Activated CD8-positive, alpha-beta T cell treated with anti-CD3 and anti-CD28 coated beads, Interleukin-2, amount 10 ng/mL, durations not matched to agents 7 days and 5 days (primary cell): ENCODE measurements around the gene HTR3A. TPM values are rescaled to one million over a fixed set of nuclear protein-coding genes. Genes with fewer than 3 reads are reported as not detected.
"Not testable (repeated sequence)": the region's sequence is repeated elsewhere in the genome, so short reads cannot be mapped to it uniquely, and the experiment has no call there.

ENCODE experiments used
- ATAC-seq: fragments of 150-1000 bp; cut with Tn5 transposase; one replicate; pipeline ENCODE4 v1.10.0; 2021; ENCODE audit warnings: moderate library complexity
- CTCF ChIA-PET: fragments of 350-600 bp; sonication (Branson Sonifier 250); formaldehyde crosslinking; loops from one replicate; lab custom pipeline; 2021; ENCODE audit warnings: antibody characterized with exemption; lab: Charles Lee
- POLR2A ChIA-PET: fragments of 350-600 bp; sonication (Branson Sonifier 250); formaldehyde crosslinking; loops from one replicate; lab custom pipeline; 2021; ENCODE audit warnings: antibody characterized with exemption; lab: Charles Lee
- DNase-seq: peaks from one replicate; pipeline ENCODE4 v3.0.0-alpha.2; 2020
- H3K27ac Mint-ChIP-seq: one replicate; pipeline ENCODE4 v1.8.0; 2021; ENCODE audit warnings: mild to moderate bottlenecking, mixed read lengths
- H3K27me3 Mint-ChIP-seq: one replicate; pipeline ENCODE4 v1.8.0; 2021; ENCODE audit warnings: low read depth, mixed read lengths
- H3K36me3 Mint-ChIP-seq: one replicate; pipeline ENCODE4 v1.8.0; 2021; ENCODE audit warnings: low read depth, mixed read lengths
- H3K4me1 Mint-ChIP-seq: one replicate; pipeline ENCODE4 v1.8.0; 2021; ENCODE audit warnings: low read depth, mixed read lengths
- H3K4me3 Mint-ChIP-seq: one replicate; pipeline ENCODE4 v1.8.0; 2021; ENCODE audit warnings: mild to moderate bottlenecking, mixed read lengths
- H3K9me3 Mint-ChIP-seq: one replicate; pipeline ENCODE4 v1.8.0; 2022; ENCODE audit warnings: mixed read lengths; ENCODE audit not compliant: insufficient read depth
- total RNA-seq, 2 experiments: library from RNA; stranded (reverse); gene quantifications; one replicate each; pipeline ENCODE4 v1.2.3, GENCODE V29; 2021

Gene HTR3A
- not detected for total RNA-seq

- POLR2A ChIA-PET: no interaction called here
- CTCF ChIA-PET: interaction anchor here (1.0 to 1.1 kb wide), 2 partner anchors 78 to 288 kb away, joined by 3 read pairs; no protein-coding TSS in a partner anchor
- Mint-ChIP-seq H3K36me3 (no peaks in the 10 kb centered on the region), H3K4me1 (peaks cover 10% of the 10 kb centered on the region), H3K27me3 (peaks cover 2% of the 10 kb centered on the region), H3K9me3 (no peaks in the 10 kb centered on the region), H3K4me3 (no peak within 1 kb of the TSS), H3K27ac (no peak within 1 kb of the TSS)
- DNase-seq (no peak), ATAC-seq (no peak)
These were observed at the start of gene HTR3A for GRCh38 chr11:113974741-113975470. Gene HTR3A (plus strand): TSS chr11:113975108. CDS start chr11:113975326, 218 bp downstream.

DNA sequence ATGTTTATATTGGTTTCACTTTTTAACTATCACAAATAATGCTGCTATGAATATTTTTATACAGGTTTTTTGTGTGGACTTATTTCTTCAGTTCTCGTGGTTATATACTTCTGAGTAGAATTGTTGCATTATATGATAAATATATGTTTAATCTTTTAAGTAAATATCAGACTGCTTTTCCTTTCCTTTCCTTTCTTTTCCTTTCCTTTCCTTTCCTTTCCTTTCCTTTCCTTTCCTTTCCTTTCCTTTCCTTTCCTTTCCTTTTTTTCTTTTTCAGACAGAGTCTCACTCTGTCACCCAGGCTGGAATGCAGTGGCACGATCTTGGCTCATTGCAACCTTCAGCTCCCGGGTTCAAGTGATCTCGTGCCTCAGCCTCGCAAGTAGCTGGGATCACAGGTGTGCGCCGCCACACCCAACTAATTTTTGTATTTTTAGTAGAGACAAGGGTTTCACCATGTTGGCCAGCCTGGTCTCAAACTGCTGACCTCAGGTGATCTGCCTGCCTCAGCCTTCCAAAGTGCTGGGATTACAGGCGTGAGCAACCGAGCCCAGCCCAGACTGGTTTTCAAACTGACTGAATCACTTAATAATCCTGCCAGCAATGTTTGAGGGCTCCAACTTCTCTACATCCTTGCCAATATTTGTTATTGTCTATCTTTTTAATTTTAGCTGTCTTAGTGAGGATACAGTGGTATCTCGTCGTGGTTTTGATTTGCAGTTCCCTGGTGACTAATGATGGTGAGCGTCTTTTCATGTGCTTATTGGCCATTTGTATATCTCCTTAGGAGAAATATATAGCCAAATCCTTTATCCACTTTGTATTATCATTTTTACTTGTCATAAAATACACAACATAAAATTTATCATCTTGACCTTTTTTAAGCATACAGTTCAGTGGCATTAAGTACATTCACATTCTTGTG, 48.4 kb upstream of the HTR3A start:
- H3K4me3 Mint-ChIP-seq: no peak overlapping the region
- POLR2A ChIA-PET: no interaction called here
- DNase-seq (no peak), ATAC-seq (no peak)
- no peaks in the 10 kb centered on the region for H3K9me3 Mint-ChIP-seq
- CTCF ChIA-PET: no interaction called here
- no peak overlapping the region for H3K27ac Mint-ChIP-seq
- H3K4me1 Mint-ChIP-seq: no peaks in the 10 kb centered on the region
- no peaks in the 10 kb centered on the region for H3K36me3 Mint-ChIP-seq
- H3K27me3 Mint-ChIP-seq: peaks cover 4% of the 10 kb centered on the region

DNA sequence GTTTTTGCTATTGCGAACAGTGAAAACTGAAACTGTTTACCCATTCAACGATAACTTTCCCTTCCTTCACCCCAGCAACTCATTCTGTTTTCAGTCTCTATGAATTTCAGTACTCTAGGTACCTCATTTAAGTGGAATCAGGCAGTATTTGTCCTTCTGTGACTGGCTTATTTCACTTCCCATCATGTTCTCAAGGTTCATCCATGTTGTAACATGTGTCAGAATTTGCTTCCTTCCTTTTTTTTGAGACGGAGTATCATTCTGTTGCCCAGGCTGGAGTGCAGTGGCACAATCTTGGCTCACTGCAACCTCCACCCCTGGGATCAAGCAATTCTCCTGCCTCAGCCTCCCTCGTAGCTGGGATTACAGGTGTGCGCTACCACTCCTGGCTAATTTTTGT, 46.6 kb upstream of the HTR3A start:
- ChIA-PET POLR2A (no interaction called here), CTCF (no interaction called here)
- DNase-seq: no peak
- Mint-ChIP-seq H3K36me3 (no peaks in the 10 kb centered on the region), H3K9me3 (no peaks in the 10 kb centered on the region), H3K27me3 (peaks cover 11% of the 10 kb centered on the region), H3K4me1 (no peaks in the 10 kb centered on the region), H3K4me3 (no peak overlapping the region), H3K27ac (no peak overlapping the region)
- no peak for ATAC-seq

GRCh38 chr11:113932788-113933187, 42.1 kb upstream of the HTR3A start:
- Mint-ChIP-seq H3K27ac (no peak overlapping the region), H3K4me1 (no peaks in the 10 kb centered on the region), H3K9me3 (no peaks in the 10 kb centered on the region), H3K4me3 (no peak overlapping the region), H3K27me3 (peaks cover 7% of the 10 kb centered on the region), H3K36me3 (no peaks in the 10 kb centered on the region)
- no peak for ATAC-seq
- CTCF ChIA-PET: no interaction called here
- DNase-seq: no peak
- POLR2A ChIA-PET: no interaction called here

DNA sequence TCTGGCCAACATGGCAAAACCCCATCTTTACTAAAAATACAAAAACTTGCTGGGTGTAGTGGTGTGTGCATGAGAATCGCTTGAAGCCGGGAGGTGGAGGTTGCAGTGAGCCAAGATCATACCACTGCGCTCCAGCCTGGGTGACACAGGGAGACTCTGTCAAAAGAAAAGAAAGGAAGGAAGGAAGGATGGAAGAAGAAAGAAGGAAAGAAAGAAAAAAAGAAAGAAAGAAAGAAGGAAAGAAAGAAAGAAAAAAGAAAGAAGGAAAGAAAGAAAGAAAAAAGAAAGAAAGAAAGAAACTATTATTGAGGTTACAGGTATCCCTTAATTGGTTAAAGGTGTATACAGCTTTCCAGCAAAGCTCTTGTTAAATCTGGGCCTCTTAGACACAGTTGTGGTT, 40.7 kb upstream of the HTR3A start:
- H3K4me3 Mint-ChIP-seq, H3K27ac Mint-ChIP-seq, H3K9me3 Mint-ChIP-seq, H3K4me1 Mint-ChIP-seq, H3K36me3 Mint-ChIP-seq, ATAC-seq, CTCF ChIA-PET, DNase-seq, H3K27me3 Mint-ChIP-seq, POLR2A ChIA-PET: not testable (repeated sequence)

GRCh38 chr11:113934761-113935160, 40.1 kb upstream of the HTR3A start:
- H3K4me3 Mint-ChIP-seq: no peak overlapping the region
- ChIA-PET CTCF (no interaction called here), POLR2A (no interaction called here)
- ATAC-seq (no peak), DNase-seq (no peak)
- H3K4me1 Mint-ChIP-seq: no peaks in the 10 kb centered on the region
- H3K27ac Mint-ChIP-seq: no peak overlapping the region
- H3K9me3 Mint-ChIP-seq: no peaks in the 10 kb centered on the region
- peaks cover 7% of the 10 kb centered on the region for H3K27me3 Mint-ChIP-seq
- no peaks in the 10 kb centered on the region for H3K36me3 Mint-ChIP-seq

- Mint-ChIP-seq H3K4me1 (no peaks in the 10 kb centered on the region), H3K9me3 (no peaks in the 10 kb centered on the region), H3K4me3 (no peak overlapping the region), H3K27me3 (peaks cover 10% of the 10 kb centered on the region), H3K27ac (no peak overlapping the region), H3K36me3 (no peaks in the 10 kb centered on the region)
- ChIA-PET CTCF (no interaction called here), POLR2A (no interaction called here)
- no peak for ATAC-seq
- no peak for DNase-seq
These were observed 39.0 kb upstream of the HTR3A start for GRCh38 chr11:113935858-113936257.

- Mint-ChIP-seq H3K36me3 (no peaks in the 10 kb centered on the region), H3K4me3 (no peak overlapping the region), H3K4me1 (no peaks in the 10 kb centered on the region), H3K9me3 (no peaks in the 10 kb centered on the region), H3K27ac (no peak overlapping the region), H3K27me3 (peaks cover 3% of the 10 kb centered on the region)
- DNase-seq (no peak), ATAC-seq (no peak)
- ChIA-PET CTCF (no interaction called here), POLR2A (no interaction called here)
These were observed 37.0 kb upstream of the HTR3A start for GRCh38 chr11:113937918-113938317.

- H3K27ac Mint-ChIP-seq: no peak overlapping the region
- no peaks in the 10 kb centered on the region for H3K9me3 Mint-ChIP-seq
- POLR2A ChIA-PET: no interaction called here
- H3K27me3 Mint-ChIP-seq: peaks cover 5% of the 10 kb centered on the region
- no peaks in the 10 kb centered on the region for H3K36me3 Mint-ChIP-seq
- no peaks in the 10 kb centered on the region for H3K4me1 Mint-ChIP-seq
- DNase-seq: no peak
- no peak for ATAC-seq
- CTCF ChIA-PET: no interaction called here
- no peak overlapping the region for H3K4me3 Mint-ChIP-seq
These were observed 32.7 kb upstream of the HTR3A start for GRCh38 chr11:113942256-113942655.

DNA sequence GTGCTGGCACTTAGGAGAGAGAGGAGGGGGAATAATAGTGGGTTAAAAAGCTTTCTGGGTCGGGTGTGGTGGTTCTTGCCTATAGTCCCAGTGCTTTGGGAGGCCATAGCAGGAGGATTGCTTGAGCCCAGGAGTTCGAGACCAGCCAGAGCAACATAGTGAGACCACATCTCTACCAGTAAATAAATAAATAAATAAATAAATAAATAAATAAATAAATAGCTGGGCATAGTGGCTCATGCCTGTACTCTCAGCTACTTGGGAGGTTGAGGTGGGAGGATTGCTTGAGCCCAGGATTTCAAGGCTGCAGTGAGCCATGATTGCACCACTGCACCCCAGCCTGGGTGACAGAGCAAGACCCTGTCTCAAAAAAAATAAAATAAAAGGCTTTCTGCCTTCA, 28.7 kb upstream of the HTR3A start:
- CTCF ChIA-PET, H3K4me1 Mint-ChIP-seq: not testable (repeated sequence)

GRCh38 chr11:113947994-113948393, 26.9 kb upstream of the HTR3A start:
- ATAC-seq: no peak
- CTCF ChIA-PET: no interaction called here
- H3K36me3 Mint-ChIP-seq: no peaks in the 10 kb centered on the region
- no peak for DNase-seq
- H3K27ac Mint-ChIP-seq: no peak overlapping the region
- no peaks in the 10 kb centered on the region for H3K4me1 Mint-ChIP-seq
- POLR2A ChIA-PET: no interaction called here
- H3K4me3 Mint-ChIP-seq: no peak overlapping the region
- H3K27me3 Mint-ChIP-seq: peaks cover 19% of the 10 kb centered on the region
- no peaks in the 10 kb centered on the region for H3K9me3 Mint-ChIP-seq

More for the DNA sequence above, 28.7 kb upstream of the HTR3A start:
- POLR2A ChIA-PET, H3K9me3 Mint-ChIP-seq, DNase-seq, H3K4me3 Mint-ChIP-seq, H3K27ac Mint-ChIP-seq, H3K36me3 Mint-ChIP-seq, ATAC-seq: not testable (repeated sequence)
- H3K27me3 Mint-ChIP-seq: peaks cover 12% of the 10 kb centered on the region

DNA sequence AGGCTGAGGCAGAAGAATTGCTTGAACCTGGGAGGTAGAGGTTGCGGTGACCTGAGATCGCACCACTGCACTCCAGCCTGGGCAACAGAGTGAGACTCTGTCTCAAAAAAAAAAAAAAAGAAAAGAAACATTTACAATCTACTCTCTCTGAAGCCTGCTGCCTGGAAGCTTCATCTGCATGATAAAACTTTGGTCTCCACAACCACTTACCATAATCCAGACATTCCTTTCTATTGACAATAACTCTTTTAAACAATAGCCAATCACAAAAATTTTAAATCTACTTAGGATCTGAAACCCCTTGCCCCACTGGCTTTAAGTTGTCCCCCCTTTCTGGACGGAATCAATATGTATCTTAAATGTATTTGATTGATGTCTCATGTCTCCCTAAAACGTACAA, 25.0 kb upstream of the HTR3A start:
- ChIA-PET CTCF (no interaction called here), POLR2A (no interaction called here)
- Mint-ChIP-seq H3K4me1 (no peaks in the 10 kb centered on the region), H3K4me3 (no peak overlapping the region), H3K27ac (no peak overlapping the region), H3K9me3 (no peaks in the 10 kb centered on the region), H3K36me3 (no peaks in the 10 kb centered on the region), H3K27me3 (peaks cover 22% of the 10 kb centered on the region)
- ATAC-seq: no peak
- DNase-seq: no peak
